Measurements from ENCODE around the gene MTG2. TPM values are rescaled to one million over a fixed set of nuclear protein-coding genes. Genes with fewer than 3 reads are reported as not detected.

Gene MTG2
- polyA plus RNA-seq, 1 of the 3 experiments (the other 2 are of a cell fraction) = 42.9 TPM

GRCh38 chr20:62220666-62221568 is 38.1 kb downstream of the MTG2 start:
- WGBS (ENCODE audit: low lambda C conversion rate) = 16% methylated on average over 34 of the region's 46 CpGs
- DNase-seq = peak; percentile 72
- Histone ChIP-seq H3K27ac (ENCODE audit: low read depth in 2 of 2, low read length in 1 of 2) (no peak overlapping the region), H3K4me1 (ENCODE audit: control insufficient read depth in 1 of 2, insufficient read depth in 2 of 2, low read depth in 1 of 2, low read length in 1 of 2) (peaks cover 0 to 16% of the 10 kb centered on the region in 2 experiments; a peak in 1 of 4 replicates), H2AFZ (ENCODE audit: low read depth) (no peak overlapping the region), H3K27me3 (ENCODE audit: insufficient read depth) (peaks cover 48% of the 10 kb centered on the region), H3K79me2 (ENCODE audit: insufficient read depth) (no peaks in the 10 kb centered on the region), H3K9ac (no peak overlapping the region), H3K4me3 (ENCODE audit: low read depth in 2 of 2, low read length in 1 of 2) (peak overlapping the region in 1 of 2 experiments; percentile 23; a peak in 1 of 4 replicates), H3K4me2 (peak overlapping the region; percentile 67; the same call in 1 of the 2 replicates), H3K9me2 (no peaks in the 10 kb centered on the region), H3F3A (replicated peaks; ENCODE audit: insufficient read depth) (no peaks in the 10 kb centered on the region), H3K9me3 (no peaks in the 10 kb centered on the region), H4K20me1 (ENCODE audit: insufficient read depth) (0 out of 2 replicates have a peak, but pooled peaks cover 8% of the 10 kb centered on the region), H3K36me3 (replicated peaks in 1 of 2; ENCODE audit: control insufficient read depth in 1 of 2, insufficient read depth in 2 of 2, low read length in 1 of 2) (no peaks in the 10 kb centered on the region)
- ChIA-PET POLR2A (interaction anchor here (1.0 kb wide), 1 partner anchor 148 kb away, joined by 3 read pairs; no protein-coding TSS in a partner anchor), CTCF (no interaction called here)
- TF ChIP-seq EP300 (IDR thresholded peaks at IDR 0.05; ENCODE audit: borderline replicate concordance in 1 of 2, low read depth in 1 of 2, low read length in 1 of 2) = no peak

GRCh38 chr20:62222266-62222850 is 39.5 kb downstream of the MTG2 start:
- Histone ChIP-seq H3K9ac (no peak overlapping the region), H3K4me1 (ENCODE audit: control insufficient read depth in 1 of 2, insufficient read depth in 2 of 2, low read depth in 1 of 2, low read length in 1 of 2) (peaks cover 0 to 18% of the 10 kb centered on the region in 2 experiments; a peak in 1 of 4 replicates), H3K27ac (ENCODE audit: low read depth in 2 of 2, low read length in 1 of 2) (no peak overlapping the region), H3K4me3 (ENCODE audit: low read depth in 2 of 2, low read length in 1 of 2) (no peak overlapping the region), H3F3A (replicated peaks; ENCODE audit: insufficient read depth) (no peaks in the 10 kb centered on the region), H2AFZ (ENCODE audit: low read depth) (no peak overlapping the region), H3K9me2 (no peaks in the 10 kb centered on the region), H3K27me3 (ENCODE audit: insufficient read depth) (peaks cover 47% of the 10 kb centered on the region), H3K79me2 (ENCODE audit: insufficient read depth) (no peaks in the 10 kb centered on the region), H3K36me3 (replicated peaks in 1 of 2; ENCODE audit: control insufficient read depth in 1 of 2, insufficient read depth in 2 of 2, low read length in 1 of 2) (no peaks in the 10 kb centered on the region), H3K9me3 (no peaks in the 10 kb centered on the region), H3K4me2 (no peak overlapping the region), H4K20me1 (ENCODE audit: insufficient read depth) (0 out of 2 replicates have a peak, but pooled peaks cover 8% of the 10 kb centered on the region)
- ChIA-PET POLR2A (no interaction called here), CTCF (no interaction called here)
- TF ChIP-seq FOXM1 (IDR thresholded peaks at IDR 0.05; ENCODE audit: low read depth) (no peak), ELF1 (IDR thresholded peaks at IDR 0.05) (no peak), NRF1 (IDR thresholded peaks at IDR 0.05; ENCODE audit: low read depth, low read length) (no peak), TEAD4 (IDR thresholded peaks at IDR 0.05; ENCODE audit: borderline replicate concordance, insufficient read depth) (no peak), CHD2 (IDR thresholded peaks at IDR 0.05; ENCODE audit: low read length, partially characterized antibody) (no peak), EZH2phosphoT487 (IDR thresholded peaks at IDR 0.05; ENCODE audit: borderline replicate concordance, low read depth) (no peak), POLR2AphosphoS5 (IDR thresholded peaks at IDR 0.05; ENCODE audit: low read depth, low read length) (no peak)
- no peak for DNase-seq
- WGBS (ENCODE audit: low lambda C conversion rate) = 72% methylated on average over 17 of the region's 18 CpGs

DNA sequence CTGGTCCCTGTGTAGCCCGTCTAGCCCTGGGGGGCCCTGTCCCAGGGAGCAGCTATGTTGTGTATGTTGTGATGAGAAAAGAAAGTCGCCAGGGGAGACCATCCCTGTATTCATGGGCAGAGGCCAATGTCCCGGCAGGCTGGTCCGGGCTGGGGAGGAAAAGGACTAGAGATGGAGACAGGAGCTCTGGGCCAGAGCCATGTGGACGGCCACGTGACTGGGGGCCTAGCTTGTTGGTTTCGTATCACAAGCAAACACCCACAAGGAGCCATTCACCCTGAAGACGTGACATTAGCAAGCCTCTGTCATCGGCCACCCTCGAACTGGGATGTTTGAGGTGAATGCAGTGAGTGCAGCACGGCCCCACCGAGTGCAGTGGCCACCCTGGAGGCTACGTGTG is 40.1 kb downstream of the MTG2 start:
- no peaks in the 10 kb centered on the region for H3K79me2 ChIP-seq (ENCODE audit: insufficient read depth)
- ChIA-PET POLR2A (no interaction called here), CTCF (no interaction called here)
- no peaks in the 10 kb centered on the region for H3F3A ChIP-seq (replicated peaks; ENCODE audit: insufficient read depth)
- DNase-seq = no peak
- H2AFZ ChIP-seq (ENCODE audit: low read depth) = no peak overlapping the region
- no peaks in the 10 kb centered on the region for H3K36me3 ChIP-seq (replicated peaks in 1 of 2; ENCODE audit: control insufficient read depth in 1 of 2, insufficient read depth in 2 of 2, low read length in 1 of 2)
- H4K20me1 ChIP-seq (ENCODE audit: insufficient read depth) = 0 out of 2 replicates have a peak, but pooled peaks cover 8% of the 10 kb centered on the region
- H3K9ac ChIP-seq = no peak overlapping the region
- 47% methylated on average over 3 of the region's 13 CpGs for WGBS (ENCODE audit: low lambda C conversion rate)
- no peak overlapping the region for H3K4me2 ChIP-seq
- H3K9me3 ChIP-seq = no peaks in the 10 kb centered on the region
- H3K4me3 ChIP-seq (ENCODE audit: low read depth in 2 of 2, low read length in 1 of 2) = no peak overlapping the region
- no peak overlapping the region for H3K27ac ChIP-seq (ENCODE audit: low read depth in 2 of 2, low read length in 1 of 2)
- H3K27me3 ChIP-seq (ENCODE audit: insufficient read depth) = peaks cover 41% of the 10 kb centered on the region
- peaks cover 0 to 21% of the 10 kb centered on the region in 2 experiments; a peak in 1 of 4 replicates for H3K4me1 ChIP-seq (ENCODE audit: control insufficient read depth in 1 of 2, insufficient read depth in 2 of 2, low read depth in 1 of 2, low read length in 1 of 2)
- no peaks in the 10 kb centered on the region for H3K9me2 ChIP-seq
- no peak for TF ChIP-seq SIN3A (IDR thresholded peaks at IDR 0.05; ENCODE audit: borderline replicate concordance, low read depth, low read length)
- TF ChIP-seq EP300 (IDR thresholded peaks at IDR 0.05; ENCODE audit: borderline replicate concordance in 1 of 2, low read depth in 1 of 2, low read length in 1 of 2) = no peak
- TF ChIP-seq, protein P1, sequence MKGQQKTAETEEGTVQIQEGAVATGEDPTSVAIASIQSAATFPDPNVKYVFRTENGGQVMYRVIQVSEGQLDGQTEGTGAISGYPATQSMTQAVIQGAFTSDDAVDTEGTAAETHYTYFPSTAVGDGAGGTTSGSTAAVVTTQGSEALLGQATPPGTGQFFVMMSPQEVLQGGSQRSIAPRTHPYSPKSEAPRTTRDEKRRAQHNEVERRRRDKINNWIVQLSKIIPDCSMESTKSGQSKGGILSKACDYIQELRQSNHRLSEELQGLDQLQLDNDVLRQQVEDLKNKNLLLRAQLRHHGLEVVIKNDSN (IDR thresholded peaks at IDR 0.05; ENCODE audit: borderline replicate concordance, low read depth) = no peak
- no peak for TF ChIP-seq FOXM1 (IDR thresholded peaks at IDR 0.05; ENCODE audit: low read depth)
- TF ChIP-seq PBX3 (IDR thresholded peaks at IDR 0.05) = no peak
- no peak for TF ChIP-seq USF2 (IDR thresholded peaks at IDR 0.05; ENCODE audit: borderline replicate concordance, low read depth, low read length)
- TF ChIP-seq TAF1 (IDR thresholded peaks at IDR 0.05; ENCODE audit: borderline replicate concordance, low read depth, low read length) = no peak
